ENCODE measurements around the gene COL2A1.

The COL2A1 gene

GRCh38 chr12:48004053-48004941 is at the start of gene COL2A1:
COL2A1 (minus strand) TSS chr12:48004476; CDS start chr12:48004321, 155 bp downstream.
- DNase-seq, result peak; percentile 70

- DNase-seq, result no peak
Observed at GRCh38 chr12:48053883-48054282, 49.6 kb upstream of the COL2A1 start.

- DNase-seq, result no peak
Observed at GRCh38 chr12:48053122-48053521, 48.8 kb upstream of the COL2A1 start.

GRCh38 chr12:48051681-48052080 is 47.4 kb upstream of the COL2A1 start:
- DNase-seq, result no peak

- DNase-seq, result no peak
Observed at GRCh38 chr12:48050174-48050573, 45.9 kb upstream of the COL2A1 start.

- no peak for DNase-seq
Observed at GRCh38 chr12:48045965-48046518, 41.8 kb upstream of the COL2A1 start.

GRCh38 chr12:48045061-48045846 is 41.0 kb upstream of the COL2A1 start:
- DNase-seq, result no peak

GRCh38 chr12:48044396-48044795 is 40.1 kb upstream of the COL2A1 start:
- DNase-seq, result no peak

- no peak for DNase-seq
Observed at GRCh38 chr12:48043771-48044170, 39.5 kb upstream of the COL2A1 start.

- DNase-seq, result no peak
Observed at GRCh38 chr12:48041591-48042423, 37.5 kb upstream of the COL2A1 start.

GRCh38 chr12:48040354-48040753 is 36.1 kb upstream of the COL2A1 start:
- DNase-seq, result no peak

GRCh38 chr12:48039151-48039550 is 34.9 kb upstream of the COL2A1 start:
- no peak for DNase-seq

- DNase-seq, result no peak
Observed at GRCh38 chr12:48038085-48038484, 33.8 kb upstream of the COL2A1 start.

- no peak for DNase-seq
Observed at GRCh38 chr12:48037267-48037915, 33.1 kb upstream of the COL2A1 start.

GRCh38 chr12:48036818-48037217 is 32.5 kb upstream of the COL2A1 start:
- no peak for DNase-seq

- no peak for DNase-seq
Observed at GRCh38 chr12:48034835-48035805, 30.8 kb upstream of the COL2A1 start.

GRCh38 chr12:48033451-48033850 is 29.2 kb upstream of the COL2A1 start:
- no peak for DNase-seq

- DNase-seq, result no peak
Observed at GRCh38 chr12:48032597-48032996, 28.3 kb upstream of the COL2A1 start.

- DNase-seq, result no peak
Observed at GRCh38 chr12:48031135-48031960, 27.1 kb upstream of the COL2A1 start.

- DNase-seq, result no peak
Observed at GRCh38 chr12:48030173-48030650, 25.9 kb upstream of the COL2A1 start.
